DMS79 treated with DMSO at 0.1 percent for 48 hours (cell line): ENCODE results near the gene HIRA.
"Not testable (repeated sequence)": the region's sequence is repeated elsewhere in the genome, so short reads cannot be mapped to it uniquely, and the experiment has no call there.

Source experiments
- DNase-seq: peaks from one replicate; lab custom pipeline; 2025; lab: John Stamatoyannopoulos, UW

The HIRA gene

DNA sequence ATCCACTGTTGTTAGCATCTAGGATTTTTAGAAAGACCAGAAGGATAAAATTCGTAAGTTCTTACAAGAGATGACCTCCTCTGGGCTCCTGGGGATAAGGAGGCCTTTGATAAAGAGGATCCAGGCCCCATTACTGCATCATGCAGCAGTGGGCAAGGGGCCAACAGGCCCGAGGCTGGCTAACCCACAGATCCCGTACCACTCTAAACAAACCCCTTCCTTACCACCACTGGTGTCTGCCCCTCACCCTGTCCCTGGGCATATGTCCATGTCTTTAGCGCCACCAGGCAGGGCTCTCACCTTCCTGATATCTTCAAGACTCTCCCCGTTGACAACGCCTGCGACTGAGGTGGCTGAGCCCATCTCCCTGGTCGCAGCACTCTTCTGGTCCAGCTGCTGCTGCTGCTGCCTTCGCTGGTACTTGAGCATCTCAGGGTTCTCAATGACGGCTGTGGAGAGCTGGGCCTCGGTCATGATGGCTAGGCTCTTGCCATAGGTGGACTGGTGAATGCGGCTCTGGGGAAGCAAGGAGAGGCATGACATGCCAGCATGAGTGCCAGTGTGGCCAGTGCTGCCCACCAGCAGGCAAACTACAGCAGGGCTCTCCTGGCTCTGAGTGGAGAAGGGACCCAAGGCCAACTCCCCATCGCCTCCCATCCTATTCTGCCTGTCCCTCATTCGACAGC, 46.2 kb downstream of the HIRA start:
- no peak for DNase-seq

DNA sequence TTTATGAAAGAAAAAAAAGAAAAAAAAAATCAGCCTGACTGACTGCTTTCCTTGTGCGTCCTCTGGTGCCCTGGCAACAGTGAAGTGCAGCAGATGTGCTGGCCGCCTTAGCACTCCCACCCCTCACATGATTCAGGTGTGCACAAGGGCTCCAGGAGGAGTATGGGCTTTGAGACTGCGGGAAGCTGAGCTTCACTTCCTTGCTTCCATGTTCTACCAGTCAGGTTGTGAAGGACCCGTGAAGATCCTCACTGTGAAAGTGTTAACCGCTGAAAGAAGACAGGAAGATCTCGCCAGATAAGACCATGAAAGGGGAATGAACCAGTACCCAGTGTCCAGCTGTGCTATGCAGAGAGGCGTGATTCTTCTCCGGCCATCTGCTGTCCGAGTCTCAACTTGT, 48.2 kb downstream of the HIRA start:
- DNase-seq: no peak

DNA sequence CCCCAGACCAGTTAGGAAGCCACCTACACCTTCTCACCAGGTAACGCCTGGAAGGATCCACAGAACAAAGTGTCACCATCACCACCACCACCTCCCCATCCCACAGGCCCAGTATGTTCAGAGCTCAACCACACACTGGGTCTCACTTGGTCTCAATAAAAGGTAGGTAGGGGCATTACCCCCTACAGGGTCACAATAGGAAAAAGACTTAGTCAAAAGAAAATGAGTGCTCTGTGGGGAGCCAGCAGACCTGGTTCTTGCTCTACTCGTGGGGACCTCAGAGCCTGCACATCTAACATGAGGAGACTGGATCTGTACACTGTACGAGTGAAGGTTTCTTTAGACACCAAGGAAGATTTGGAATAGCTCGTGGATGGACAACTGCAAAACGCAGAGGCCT, 49.3 kb downstream of the HIRA start:
- DNase-seq: no peak

DNA sequence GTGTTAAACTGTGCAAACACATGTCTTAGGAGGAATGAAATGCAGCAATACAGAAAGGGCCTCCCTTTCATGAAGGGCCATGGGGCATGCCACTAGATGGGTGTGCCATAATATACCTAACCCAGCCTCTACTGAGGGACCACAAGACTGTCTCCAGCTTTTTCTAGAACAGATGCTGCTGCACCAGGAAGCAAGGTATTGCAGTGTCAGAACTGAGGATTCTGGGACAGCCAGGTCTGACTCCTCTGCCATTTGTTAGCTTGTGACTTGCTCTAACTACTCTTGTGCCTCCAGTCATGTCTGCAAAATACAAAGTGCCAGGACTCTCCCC, 53.2 kb downstream of the HIRA start:
- no peak for DNase-seq

DNA sequence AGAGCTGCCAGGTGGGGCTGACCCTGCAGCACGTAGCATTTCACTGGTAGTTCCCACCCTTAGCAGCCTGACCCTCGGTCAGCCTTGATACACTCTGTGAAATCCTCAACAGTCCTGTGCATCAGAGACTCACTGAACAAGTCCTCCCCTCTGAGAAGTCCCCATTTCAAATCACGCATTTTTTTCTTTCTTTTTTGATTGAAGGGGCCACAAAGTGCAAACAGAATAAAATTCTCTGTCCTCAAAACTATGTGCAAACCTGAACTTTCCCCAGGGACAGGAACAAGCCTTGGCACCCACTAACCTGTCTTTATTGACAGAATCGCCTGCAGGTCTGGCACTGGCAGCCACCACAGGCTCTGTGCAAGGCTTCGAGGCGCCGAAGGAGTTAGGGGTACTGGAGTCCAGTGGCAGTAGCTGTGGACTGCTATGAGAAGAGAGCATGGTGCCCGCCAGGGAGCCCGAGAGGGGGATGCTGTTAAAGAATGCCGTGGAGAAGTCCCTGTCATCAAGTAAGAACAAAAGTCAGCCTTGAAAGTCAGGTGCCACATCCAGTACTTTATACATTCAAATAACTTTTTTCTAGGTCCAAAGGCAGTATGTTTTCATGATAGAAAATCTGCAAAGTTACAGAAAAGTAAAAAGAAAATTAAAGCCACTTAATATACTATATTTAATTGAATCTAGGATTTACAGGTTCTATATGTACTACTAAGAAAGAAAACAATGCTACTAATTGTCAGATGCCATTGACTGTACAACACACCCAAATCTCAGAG, 53.8 kb downstream of the HIRA start:
- DNase-seq: no peak

DNA sequence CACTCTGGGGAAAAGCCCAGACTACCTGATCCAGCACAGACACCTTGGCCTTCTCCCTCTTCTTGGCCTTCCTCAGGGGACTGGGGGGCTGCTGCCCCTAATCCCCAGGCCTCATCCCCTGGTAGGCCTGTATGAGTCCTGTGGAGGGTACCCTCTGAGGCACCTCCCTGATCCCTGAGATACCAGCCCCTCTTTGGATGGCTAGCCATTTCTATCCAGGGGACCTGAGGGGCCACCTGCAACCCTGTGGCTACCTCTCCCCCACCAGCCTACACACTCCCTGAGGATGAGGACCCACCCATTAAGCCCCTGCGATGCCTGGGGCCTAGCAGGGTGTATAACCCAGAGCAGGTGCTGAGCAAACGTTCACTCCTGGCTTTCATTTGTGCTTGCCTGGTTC, 54.6 kb downstream of the HIRA start:
- no peak for DNase-seq

DNA sequence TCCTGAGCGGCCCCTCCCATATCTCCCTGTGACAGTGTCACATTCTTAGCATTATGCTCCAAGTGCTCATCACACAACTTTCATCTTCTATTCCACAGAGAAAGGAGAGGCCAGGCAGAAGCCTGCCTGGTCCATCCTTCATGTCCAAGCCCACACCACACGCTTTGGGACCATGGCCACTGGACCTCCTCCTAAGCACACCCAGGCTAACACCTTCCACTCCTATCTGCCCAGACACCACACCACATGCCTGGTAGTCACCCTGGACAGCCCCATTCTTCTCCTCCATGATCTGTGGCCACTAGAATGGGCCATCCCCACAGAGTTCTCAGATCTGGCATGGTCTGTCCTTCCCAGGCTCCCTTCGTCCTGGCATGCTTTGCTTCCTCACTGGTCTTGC, 55.3 kb downstream of the HIRA start:
- no peak for DNase-seq

DNA sequence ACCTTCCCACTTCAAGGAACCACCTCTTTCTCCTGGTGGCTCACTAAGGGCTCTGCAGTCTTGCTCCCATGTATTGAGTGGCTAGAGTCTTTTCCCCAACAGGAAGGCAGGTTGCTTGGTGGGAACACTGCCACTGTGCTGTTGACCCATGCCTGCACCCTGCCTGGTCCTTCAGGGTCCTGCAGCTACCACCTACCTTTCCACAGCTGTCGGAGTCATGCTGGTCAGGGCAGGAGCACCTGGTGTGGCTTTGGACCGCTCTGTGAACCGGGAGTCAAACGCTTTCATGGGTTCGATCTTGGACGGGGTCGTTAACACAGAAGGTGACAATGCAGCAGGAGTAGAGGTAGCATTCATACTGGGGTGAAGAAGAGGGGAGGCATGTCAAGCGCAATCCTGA, 56.1 kb downstream of the HIRA start:
- no peak for DNase-seq

DNA sequence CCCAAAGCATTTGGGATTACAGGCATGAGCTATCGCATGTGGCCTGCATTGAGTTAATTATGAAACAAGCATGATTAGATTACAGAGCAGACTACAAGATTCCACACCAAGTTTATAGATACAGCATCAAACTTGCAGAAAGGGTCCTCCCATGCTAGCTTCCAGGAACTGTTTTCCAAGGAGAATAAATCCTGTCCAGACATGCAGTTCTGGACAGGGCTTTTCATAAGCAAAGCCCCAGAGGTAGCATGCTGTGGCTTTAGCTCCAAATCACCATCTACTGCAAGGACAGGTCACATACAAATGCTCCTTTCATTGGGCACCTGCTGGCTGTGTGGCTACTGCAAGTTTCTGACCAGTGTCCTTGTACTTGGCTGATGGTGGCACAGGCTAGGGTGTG, 57.1 kb downstream of the HIRA start:
- DNase-seq: no peak

DNA sequence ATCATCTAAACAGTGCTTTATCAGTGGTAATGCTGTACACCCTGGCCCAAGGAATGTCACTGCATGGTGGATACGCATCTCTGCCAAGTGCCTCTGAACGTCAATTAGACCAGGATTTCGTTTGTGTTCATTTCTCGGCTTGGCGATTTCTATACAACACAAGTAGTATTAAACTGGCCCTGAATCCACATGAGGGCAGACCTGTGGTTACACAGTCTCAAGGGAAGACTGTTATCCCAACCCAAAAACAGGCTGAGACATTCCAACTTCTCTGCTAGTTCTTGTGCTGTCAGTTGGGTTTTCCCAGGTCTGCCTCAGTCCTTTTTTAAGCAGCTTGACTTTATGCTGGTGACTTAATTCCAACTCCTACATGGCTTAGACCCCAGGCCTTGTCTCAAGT, 58.1 kb downstream of the HIRA start:
- DNase-seq: no peak

DNA sequence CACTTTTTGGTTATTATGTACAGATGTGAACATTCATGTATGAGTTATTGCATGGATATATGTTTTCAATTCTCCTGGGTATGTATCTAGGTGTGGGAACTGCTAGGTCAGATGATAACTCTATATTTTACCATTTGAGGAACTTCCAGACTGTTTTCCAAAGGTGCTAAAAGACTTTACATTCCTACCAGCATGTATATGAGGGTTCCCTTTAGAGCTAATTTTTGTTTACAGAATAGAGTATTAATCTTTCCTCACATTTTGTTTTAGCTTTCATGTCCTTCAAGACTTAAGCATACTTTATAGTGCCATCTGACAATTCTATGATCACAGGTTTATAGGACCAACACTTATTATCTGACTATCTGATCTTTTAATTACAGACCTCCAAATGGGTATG, 59.6 kb downstream of the HIRA start:
- no peak for DNase-seq

DNA sequence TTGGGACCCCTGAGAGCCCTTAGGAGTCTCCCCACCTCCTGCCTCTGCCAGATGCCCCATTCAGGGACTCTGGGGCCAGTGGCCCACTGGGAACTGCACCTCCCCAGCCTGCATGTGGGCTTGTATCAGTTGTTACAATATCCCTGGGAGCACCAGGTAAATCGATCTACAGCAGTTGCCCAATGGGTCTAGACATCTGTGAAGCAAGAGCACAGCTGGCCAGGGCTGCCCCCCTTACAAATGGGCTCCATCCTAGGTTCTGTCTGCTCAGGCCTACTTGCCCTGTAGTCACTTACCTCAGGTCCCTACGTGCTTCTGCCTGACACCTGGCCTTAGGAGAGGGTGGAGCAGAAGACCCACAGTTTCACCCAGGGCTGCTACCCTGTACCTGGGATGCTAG, 62.7 kb downstream of the HIRA start:
- DNase-seq: no peak

DNA sequence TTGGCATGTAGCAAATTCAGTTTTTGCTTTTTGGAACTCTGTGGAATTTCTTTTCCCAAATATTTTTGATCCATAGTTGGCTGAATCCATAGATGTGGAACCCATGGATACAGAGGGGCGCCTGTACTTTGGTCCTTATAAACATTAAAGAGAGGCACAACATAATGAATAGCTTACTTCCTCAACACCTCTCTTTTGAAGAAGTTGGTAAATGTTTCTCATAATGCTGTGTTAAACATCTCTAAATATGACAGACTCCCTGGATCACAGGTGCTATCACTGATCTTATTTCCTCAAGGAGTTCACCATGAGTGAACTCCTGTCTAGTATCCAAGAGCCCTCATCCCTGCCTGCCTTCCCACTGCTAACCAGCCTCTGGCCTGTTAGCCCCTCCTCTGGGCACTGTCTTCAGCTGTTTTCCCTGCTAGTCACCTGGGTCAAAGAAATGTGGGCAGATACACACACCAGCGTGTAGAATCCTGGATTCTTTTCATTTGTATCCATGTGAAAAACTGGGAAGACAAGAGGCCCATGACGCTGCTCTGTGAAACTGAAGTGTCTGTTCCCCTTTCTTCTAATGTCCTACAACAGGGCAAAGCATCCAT, 63.7 kb downstream of the HIRA start:
- DNase-seq: no peak

DNA sequence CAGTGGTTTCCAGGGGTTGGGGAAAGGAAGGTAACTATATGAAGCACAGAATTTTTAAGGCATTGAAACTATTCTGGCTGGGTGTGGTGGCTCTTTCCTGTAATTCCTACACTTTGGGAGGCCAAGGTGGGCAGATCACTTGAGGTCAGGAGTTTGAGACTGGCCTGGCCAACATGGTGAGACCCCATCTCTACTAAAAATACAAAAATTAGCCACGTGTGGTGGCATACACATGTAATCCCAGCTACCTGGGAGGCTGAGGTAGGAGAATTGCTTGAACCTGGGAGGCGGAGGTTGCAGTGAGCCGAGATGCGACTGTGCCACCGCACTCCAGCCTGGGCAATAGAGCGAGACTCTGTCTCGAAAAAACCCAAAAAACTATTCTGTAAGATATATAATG, 68.0 kb downstream of the HIRA start:
- not testable (repeated sequence) for DNase-seq

DNA sequence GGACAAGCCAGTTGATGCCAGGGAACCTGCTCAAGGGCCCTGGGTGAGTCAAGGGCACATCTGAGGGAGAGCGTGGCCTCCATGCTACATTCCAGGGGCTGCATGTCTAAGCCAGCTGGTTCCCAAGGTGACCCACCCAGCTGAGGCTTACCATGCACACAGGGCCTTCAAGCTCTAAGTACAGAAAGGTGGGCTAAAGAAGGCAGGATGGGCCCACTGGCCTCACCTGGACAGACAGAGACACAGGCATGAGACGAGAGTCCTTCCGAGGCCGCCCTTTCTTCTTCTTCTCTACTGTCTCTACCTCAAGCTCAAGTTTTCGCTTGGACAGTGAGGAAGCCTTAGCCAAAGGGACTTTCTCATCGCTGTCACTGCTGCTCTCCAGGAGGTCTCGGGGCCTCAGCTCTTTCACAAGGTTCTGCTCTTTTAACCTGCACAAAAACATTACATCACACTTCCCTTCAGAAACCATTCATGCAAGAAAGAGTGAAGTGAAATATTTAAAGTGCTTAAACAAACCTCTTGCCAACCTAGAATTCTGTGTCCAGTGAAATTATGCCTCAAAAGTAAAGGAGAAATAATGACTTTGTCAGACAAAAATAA, 69.9 kb downstream of the HIRA start:
- DNase-seq: peak; percentile 31

DNA sequence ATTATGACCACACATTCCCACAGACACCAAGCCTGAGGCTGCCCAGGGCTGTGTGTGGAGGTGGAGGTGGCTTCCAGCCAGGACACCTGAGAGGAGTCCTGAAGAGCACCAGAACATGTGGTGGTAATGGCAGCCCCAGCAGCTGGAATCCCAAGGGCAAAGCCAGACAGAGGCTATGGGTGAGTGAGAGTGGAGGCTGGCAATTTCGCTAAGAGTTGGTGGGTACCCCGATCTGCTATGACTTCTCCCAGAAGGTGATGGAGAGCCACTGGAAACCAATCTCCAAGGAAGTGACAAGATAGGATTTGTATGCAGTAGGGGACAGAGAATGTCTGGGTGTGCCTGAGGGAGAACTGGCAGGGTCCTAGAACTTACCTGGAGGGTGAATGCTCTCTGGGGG, 70.7 kb downstream of the HIRA start:
- no peak for DNase-seq

DNA sequence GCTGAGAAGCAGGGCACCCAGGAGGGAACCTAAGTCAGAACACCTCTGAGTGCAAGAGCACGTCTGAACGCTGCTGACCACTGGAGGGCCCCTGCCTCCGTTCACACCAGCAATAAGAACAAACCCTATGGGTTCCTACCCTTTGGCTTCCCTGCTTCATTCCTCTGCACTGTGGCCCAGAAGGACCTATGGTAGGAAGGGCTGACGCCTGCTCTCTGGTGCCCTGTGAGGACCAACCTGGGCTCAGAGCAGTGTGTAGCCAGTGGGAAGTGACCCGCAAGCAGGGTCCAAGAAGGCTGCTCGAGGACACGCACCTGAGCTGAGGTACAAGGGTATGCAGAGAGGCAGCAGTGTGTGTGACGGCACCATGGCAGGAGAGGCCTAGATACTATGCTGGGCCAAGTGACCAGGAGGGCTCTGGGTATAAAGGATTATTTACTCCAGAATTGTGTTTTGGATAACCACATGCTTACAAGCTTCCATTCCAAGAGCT, 71.2 kb downstream of the HIRA start:
- no peak for DNase-seq

DNA sequence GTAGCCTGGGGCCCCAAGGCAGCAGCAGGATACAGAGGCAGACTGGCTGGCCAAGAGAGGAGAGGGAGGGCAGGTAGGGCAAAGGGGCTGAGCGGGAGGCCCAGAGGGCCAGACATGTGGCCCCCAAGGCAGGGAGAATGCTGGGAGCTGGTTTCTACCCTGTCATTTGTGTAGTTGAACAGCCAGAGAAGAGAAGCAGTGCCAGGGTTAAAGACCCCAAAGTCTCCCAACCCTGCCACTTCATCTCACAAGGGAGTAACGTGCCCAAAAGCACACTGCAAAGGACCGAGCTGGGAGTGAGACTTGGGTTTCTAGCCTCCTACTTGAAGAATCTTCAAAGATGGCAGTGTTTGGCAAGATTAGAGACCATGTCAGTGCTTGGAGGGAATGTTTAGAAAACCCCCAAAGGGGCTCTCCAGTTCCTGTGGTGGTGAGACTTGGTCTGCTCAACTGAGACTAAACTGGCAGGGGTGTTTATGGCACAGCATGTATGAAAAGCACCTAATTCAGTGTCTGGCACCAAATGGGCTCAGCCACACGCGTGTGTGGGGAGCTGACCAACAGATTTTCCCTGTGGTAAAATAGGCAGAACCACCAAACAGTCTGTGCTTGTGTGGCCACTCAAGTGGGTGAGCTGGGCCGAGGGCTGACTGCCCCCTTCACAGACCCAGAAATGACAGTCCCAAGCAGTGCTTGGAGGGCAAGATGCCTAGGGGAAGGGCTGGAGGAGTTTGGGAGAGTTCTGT, 71.8 kb downstream of the HIRA start:
- DNase-seq: no peak

DNA sequence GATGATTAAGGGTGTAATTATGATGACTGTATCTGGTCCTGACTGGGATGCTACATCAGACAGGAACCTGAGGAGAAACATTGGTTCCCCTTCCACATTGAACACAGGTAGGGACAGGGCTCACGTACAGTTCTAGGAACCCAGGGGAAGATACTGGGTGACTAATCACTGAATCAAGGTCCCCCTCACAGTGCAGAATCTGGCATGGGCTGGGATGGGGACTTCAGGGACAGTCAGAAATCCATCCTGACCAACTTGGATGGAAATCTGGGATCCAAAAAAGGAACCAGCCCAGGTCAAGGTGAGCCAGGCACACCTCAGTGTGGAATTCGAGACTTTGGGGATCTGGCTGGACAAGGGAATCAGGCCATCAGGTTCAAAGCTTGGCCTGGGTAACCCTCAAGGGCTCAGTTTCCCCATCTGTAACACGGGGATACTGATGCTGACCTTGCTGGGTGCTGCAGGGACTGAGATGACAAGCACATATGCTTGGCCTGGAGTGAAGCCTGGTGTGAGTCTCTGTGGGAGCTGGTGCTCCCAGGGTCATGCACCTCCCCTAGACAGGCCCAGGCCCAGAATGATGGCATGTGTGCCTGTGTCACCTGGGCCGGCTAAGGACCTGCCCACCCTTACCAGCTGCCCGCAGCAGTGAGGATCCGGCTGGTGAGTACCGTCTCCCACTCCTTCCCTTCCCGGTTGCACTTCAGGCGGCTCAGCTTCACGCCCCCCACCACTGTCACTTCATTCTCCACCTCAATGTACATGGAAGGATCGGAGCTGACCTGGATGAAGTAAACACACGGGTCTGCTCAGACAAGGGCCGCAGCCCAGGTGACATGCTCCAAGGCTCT, 72.6 kb downstream of the HIRA start:
- DNase-seq: no peak

DNA sequence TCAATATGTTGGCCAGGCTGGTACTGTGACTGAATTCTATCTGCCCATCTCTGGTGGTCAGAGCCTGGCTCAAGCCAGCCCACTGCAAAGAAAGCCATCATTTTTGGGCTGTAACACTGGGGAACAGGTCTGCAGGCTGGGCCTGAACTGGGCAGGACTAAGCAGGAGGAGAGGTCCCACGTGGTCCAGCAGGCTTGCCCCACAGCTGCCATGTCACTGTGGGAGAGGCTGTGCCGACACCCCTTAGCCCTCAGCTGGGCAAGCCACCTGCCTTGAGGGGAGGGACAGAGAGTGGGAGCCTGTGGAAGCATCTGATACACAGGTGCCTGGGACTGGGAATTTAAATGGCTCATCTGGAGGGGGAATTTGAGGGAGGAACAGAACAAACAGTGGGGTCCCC, 73.3 kb downstream of the HIRA start:
- DNase-seq: no peak
